PC-3 (cell line): ENCODE results near the gene NKAIN2. TPM values are rescaled to one million over a fixed set of nuclear protein-coding genes. Genes with fewer than 3 reads are reported as not detected.
"Not testable (repeated sequence)": the region's sequence is repeated elsewhere in the genome, so short reads cannot be mapped to it uniquely, and the experiment has no call there.

ENCODE experiments used
- ATAC-seq: fragments of 200-7000 bp; cut with Tn5 transposase; 2 replicates; pipeline ENCODE4 v1.9.1; 2020; ENCODE audit warnings: mild to moderate bottlenecking, moderate library complexity
- BruUV-seq: library from RNA; stranded (reverse); fragments of 400-500 nt; replicated peaks from 2 replicates; lab custom pipeline; 2021; lab: Mats Ljungman, UMichigan
- CTCF ChIA-PET: fragments of 300-600 bp; sonication (Branson Sonifier 250); formaldehyde crosslinking; loops from one replicate; lab custom pipeline; 2022; ENCODE audit warnings: antibody characterized with exemption; lab: Charles Lee
- POLR2A ChIA-PET: fragments of 300-600 bp; sonication (Branson Sonifier 250); formaldehyde crosslinking; loops from one replicate; lab custom pipeline; 2022; ENCODE audit warnings: antibody characterized with exemption; ENCODE audit not compliant: unreplicated experiment; lab: Charles Lee
- DNase-seq: peaks from one replicate; pipeline ENCODE4 v3.0.0-alpha.2; 2015
- H2AFZ ChIP-seq: fragments of 300-600 bp; sonication (generic); 2 replicates; pipeline ENCODE4 v1.6.0; 2016; ENCODE audit warnings: antibody characterized with exemption, low read length
- H3F3A ChIP-seq: fragments of 300-600 bp; sonication (generic); one replicate; pipeline ENCODE4 v1.6.0; 2017; ENCODE audit warnings: antibody characterized with exemption, low read length, control low read depth, mild to moderate bottlenecking; ENCODE audit not compliant: unreplicated experiment
- H3K27ac ChIP-seq: fragments of 300-600 bp; sonication (generic); 2 replicates; pipeline ENCODE4 v1.5.1; 2016; ENCODE audit warnings: mild to moderate bottlenecking, low read length
- H3K27me3 ChIP-seq: fragments of 300-600 bp; sonication (generic); 2 replicates; pipeline ENCODE4 v1.6.1; 2016; ENCODE audit warnings: low read length, mixed read lengths
- H3K36me3 ChIP-seq: fragments of 300-600 bp; sonication (generic); 2 replicates; pipeline ENCODE4 v1.6.1; 2016; ENCODE audit warnings: low read depth, mixed run types, low read length, mixed read lengths
- H3K4me1 ChIP-seq: fragments of 300-600 bp; sonication (generic); 2 replicates; pipeline ENCODE4 v1.5.1; 2016; ENCODE audit warnings: low read length; ENCODE audit not compliant: insufficient read depth
- H3K4me2 ChIP-seq: fragments of 300-600 bp; sonication (generic); 2 replicates; pipeline ENCODE4 v1.6.0; 2016; ENCODE audit warnings: low read length
- H3K4me3 ChIP-seq: fragments of 300-600 bp; sonication (generic); 2 replicates; pipeline ENCODE4 v1.5.1; 2016; ENCODE audit warnings: mild to moderate bottlenecking, low read length, mixed read lengths
- H3K79me2 ChIP-seq: fragments of 300-600 bp; sonication (generic); 2 replicates; pipeline ENCODE4 v1.6.1; 2017; ENCODE audit warnings: low read length, mixed read lengths
- H3K9ac ChIP-seq: fragments of 300-600 bp; sonication (generic); 2 replicates; pipeline ENCODE4 v1.6.0; 2016; ENCODE audit warnings: mild to moderate bottlenecking, low read length
- H3K9me2 ChIP-seq: fragments of 300-600 bp; sonication (generic); replicated peaks from 2 replicates; pipeline ENCODE4 v1.6.1; 2016; ENCODE audit warnings: mixed run types, low read length, mixed read lengths
- H3K9me3 ChIP-seq: fragments of 300-600 bp; sonication (generic); 2 replicates; pipeline ENCODE4 v1.6.1; 2016; ENCODE audit warnings: low read length, mixed read lengths
- H4K20me1 ChIP-seq: fragments of 300-600 bp; sonication (generic); 2 replicates; pipeline ENCODE4 v1.6.1; 2016; ENCODE audit warnings: low read length, mixed read lengths
- EZH2 ChIP-seq: fragments of 300-600 bp; sonication (generic); IDR thresholded peaks from one replicate; pipeline ENCODE4 v1.6.1; 2017; ENCODE audit warnings: antibody characterized with exemption, mild to moderate bottlenecking, low read length; ENCODE audit not compliant: unreplicated experiment
- EZH2phosphoT487 ChIP-seq: fragments of 300-600 bp; sonication (generic); IDR thresholded peaks from 2 replicates; pipeline ENCODE4 v1.6.1; 2018; ENCODE audit warnings: mild to moderate bottlenecking, antibody characterized with exemption, low read length, borderline replicate concordance
- intact Hi-C: fragments of 100-400 bp; cut with micrococcal nuclease; formaldehyde crosslinking; loops from 2 replicates; pipeline ENCODE4 v1.9.0; 2023
- total RNA-seq: library from RNA; depleted of rRNA; stranded (reverse); fragments of >200 nt; gene quantifications from 2 replicates; pipeline ENCODE4 v1.2.3, GENCODE V29; 2014
- TF ChIP-seq, protein P1 (sequence below): fragments of 300-600 bp; sonication (generic); conservative IDR thresholded peaks from 2 replicates; pipeline ENCODE4 v1.5.1; 2017; ENCODE audit warnings: antibody characterized with exemption, low read depth, mild to moderate bottlenecking, low read length

NKAIN2 gene
- total RNA-seq, 1 experiment from 2014 or later = not detected

DNA sequence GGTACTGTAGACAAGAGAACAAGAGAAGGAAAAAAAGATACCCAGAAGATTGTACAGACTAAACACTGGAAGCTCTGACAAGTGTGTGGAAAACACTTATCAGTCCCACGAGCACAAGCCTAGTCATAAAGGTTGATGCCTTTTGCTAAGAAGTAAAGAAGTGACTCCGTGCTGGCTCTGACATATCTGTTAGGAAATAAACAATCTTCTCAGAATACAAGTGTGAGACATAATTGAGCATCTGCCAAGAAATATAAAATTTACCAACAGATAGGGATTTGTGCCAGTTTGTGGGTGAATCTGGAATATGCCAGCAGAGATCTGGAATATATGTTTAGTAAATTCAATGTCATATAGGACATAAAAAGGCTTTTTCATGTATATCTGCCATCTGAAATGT, 899.9 kb downstream of the NKAIN2 start:
- ATAC-seq = no peak
- BruUV-seq = no TSS peak
- Histone ChIP-seq H3K9me2 (no peaks in the 10 kb centered on the region), H4K20me1 (no peaks in the 10 kb centered on the region), H3F3A (no peaks in the 10 kb centered on the region), H3K9ac (no peak overlapping the region), H3K27me3 (no peaks in the 10 kb centered on the region), H3K4me3 (no peak overlapping the region), H3K36me3 (no peaks in the 10 kb centered on the region), H3K27ac (no peak overlapping the region), H3K9me3 (no peaks in the 10 kb centered on the region), H3K4me1 (no peaks in the 10 kb centered on the region), H3K4me2 (no peak overlapping the region), H3K79me2 (no peaks in the 10 kb centered on the region), H2AFZ (no peak overlapping the region)
- POLR2A ChIA-PET = no interaction called here
- no peak for DNase-seq
- intact Hi-C loops = no loop called here
- CTCF ChIA-PET = no interaction called here
- TF ChIP-seq, protein P1, sequence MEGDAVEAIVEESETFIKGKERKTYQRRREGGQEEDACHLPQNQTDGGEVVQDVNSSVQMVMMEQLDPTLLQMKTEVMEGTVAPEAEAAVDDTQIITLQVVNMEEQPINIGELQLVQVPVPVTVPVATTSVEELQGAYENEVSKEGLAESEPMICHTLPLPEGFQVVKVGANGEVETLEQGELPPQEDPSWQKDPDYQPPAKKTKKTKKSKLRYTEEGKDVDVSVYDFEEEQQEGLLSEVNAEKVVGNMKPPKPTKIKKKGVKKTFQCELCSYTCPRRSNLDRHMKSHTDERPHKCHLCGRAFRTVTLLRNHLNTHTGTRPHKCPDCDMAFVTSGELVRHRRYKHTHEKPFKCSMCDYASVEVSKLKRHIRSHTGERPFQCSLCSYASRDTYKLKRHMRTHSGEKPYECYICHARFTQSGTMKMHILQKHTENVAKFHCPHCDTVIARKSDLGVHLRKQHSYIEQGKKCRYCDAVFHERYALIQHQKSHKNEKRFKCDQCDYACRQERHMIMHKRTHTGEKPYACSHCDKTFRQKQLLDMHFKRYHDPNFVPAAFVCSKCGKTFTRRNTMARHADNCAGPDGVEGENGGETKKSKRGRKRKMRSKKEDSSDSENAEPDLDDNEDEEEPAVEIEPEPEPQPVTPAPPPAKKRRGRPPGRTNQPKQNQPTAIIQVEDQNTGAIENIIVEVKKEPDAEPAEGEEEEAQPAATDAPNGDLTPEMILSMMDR = no peak
- TF ChIP-seq EZH2phosphoT487 = no peak
- TF ChIP-seq EZH2 = no peak

DNA sequence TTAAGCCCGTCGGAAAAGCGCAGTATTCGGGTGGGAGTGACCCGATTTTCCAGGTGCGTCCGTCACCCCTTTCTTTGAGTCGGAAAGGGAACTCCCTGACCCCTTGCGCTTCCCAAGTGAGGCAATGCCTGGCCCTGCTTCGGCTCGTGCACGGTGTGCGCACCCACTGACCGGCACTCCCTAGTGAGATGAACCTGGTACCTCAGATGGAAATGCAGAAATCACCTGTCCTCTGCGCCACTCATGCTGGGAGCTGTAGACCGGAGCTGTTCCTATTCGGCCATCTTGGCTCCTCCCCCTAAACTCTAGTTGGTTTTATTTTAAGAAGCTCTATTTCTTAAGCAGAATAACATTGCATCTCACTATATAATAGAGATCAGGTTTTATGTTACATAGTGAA, 908.9 kb downstream of the NKAIN2 start:
- H3K9ac ChIP-seq, H3K9me2 ChIP-seq, H3K79me2 ChIP-seq, H3K9me3 ChIP-seq, H4K20me1 ChIP-seq, H3K4me2 ChIP-seq, H3K36me3 ChIP-seq, H3K4me1 ChIP-seq, H3F3A ChIP-seq, H3K27ac ChIP-seq, intact Hi-C loops, H3K27me3 ChIP-seq, BruUV-seq, POLR2A ChIA-PET, H3K4me3 ChIP-seq, ATAC-seq, DNase-seq, H2AFZ ChIP-seq, CTCF ChIA-PET: not testable (repeated sequence)

DNA sequence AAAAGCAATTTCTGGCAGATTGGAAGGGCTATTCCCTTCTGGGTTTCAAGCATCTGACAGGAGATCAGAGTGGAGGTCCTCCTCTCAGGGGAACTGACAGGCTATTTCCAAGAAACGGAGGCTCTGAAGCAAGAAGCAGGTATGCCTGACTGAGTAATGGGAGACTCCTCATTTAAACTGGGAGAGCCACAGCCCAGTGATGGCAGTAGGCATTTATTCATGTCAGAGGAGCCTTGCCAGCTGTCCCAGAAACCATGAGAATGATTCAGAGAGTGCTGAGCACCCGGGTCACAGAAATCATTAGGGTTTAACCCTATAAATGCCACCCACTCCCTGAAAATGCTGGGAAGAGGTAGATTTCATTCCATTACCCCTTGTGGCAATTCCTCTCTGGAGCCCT, 911.1 kb downstream of the NKAIN2 start:
- no TSS peak for BruUV-seq
- DNase-seq (no peak), ATAC-seq (no peak)
- POLR2A ChIA-PET = no interaction called here
- Histone ChIP-seq H3F3A (no peaks in the 10 kb centered on the region), H3K9me3 (no peaks in the 10 kb centered on the region), H3K9me2 (no peaks in the 10 kb centered on the region), H2AFZ (no peak overlapping the region), H3K27me3 (no peaks in the 10 kb centered on the region), H3K4me1 (no peaks in the 10 kb centered on the region), H4K20me1 (no peaks in the 10 kb centered on the region), H3K9ac (no peak overlapping the region), H3K4me2 (no peak overlapping the region), H3K27ac (no peak overlapping the region), H3K79me2 (no peaks in the 10 kb centered on the region), H3K4me3 (no peak overlapping the region), H3K36me3 (no peaks in the 10 kb centered on the region)
- intact Hi-C loops = no loop called here
- CTCF ChIA-PET = no interaction called here
- TF ChIP-seq EZH2 (no peak), EZH2phosphoT487 (no peak)
- TF ChIP-seq, protein P1 = no peak
